Suprapubic skin (tissue), 3 donors: Measurements from ENCODE around the gene KLRB1.

Experiments
- CTCF ChIP-seq, 2 donors: fragments of 200-600 bp in 1 of 2; fragments of 450-650 bp in 1 of 2; sonication (generic) in 1 of 2; IDR thresholded peaks; one replicate each; pipeline ENCODE4 v1.5.1; 2016 to 2019; ENCODE audit warnings: antibody characterized with exemption in 2 of 2, mild to moderate bottlenecking in 1 of 2, moderate library complexity in 1 of 2
- EP300 ChIP-seq: sonication (generic); formaldehyde crosslinking; IDR thresholded peaks from one replicate; pipeline ENCODE4 v1.6.1; 2017; ENCODE audit warnings: antibody characterized with exemption
- POLR2A ChIP-seq, 2 donors: fragments of 450-650 bp; IDR thresholded peaks; one replicate each; pipeline ENCODE4 v1.6.1; 2017; ENCODE audit warnings: antibody characterized with exemption in 2 of 2, mild to moderate bottlenecking in 2 of 2, moderate library complexity in 2 of 2

- TF ChIP-seq EP300: no peak
- no peak for TF ChIP-seq CTCF (IDR thresholded peaks at IDR 0.05)
- TF ChIP-seq POLR2A (IDR thresholded peaks at IDR 0.05): peak in 1 of 2 donors; percentile 69
These were observed 40.3 kb upstream of the KLRB1 start for GRCh38 chr12:9647825-9648700.
